HepG2 (cell line): ENCODE measurements around the gene ZDHHC9.

Experiments used
- DPF2 ChIP-seq: sonication (generic); formaldehyde crosslinking; IDR thresholded peaks from 2 replicates; pipeline ENCODE4 v1.4.0; 2020; ENCODE audit warnings: mild to moderate bottlenecking, low read depth, missing genetic modification reagents, borderline replicate concordance
- KAT2B ChIP-seq: fragments of 150-350 bp; IDR thresholded peaks from 2 replicates; pipeline ENCODE4 v1.6.1; 2014; ENCODE audit warnings: low read depth, low read length, borderline replicate concordance
- TF ChIP-seq, protein P1 (sequence below), 2 experiments: sonication (generic) in 1 of 2; formaldehyde crosslinking in 1 of 2; IDR thresholded peaks; 2 replicates each; pipeline versions ENCODE4 v1.5.1 to v1.6.1; 2011 to 2020; ENCODE audit warnings: borderline replicate concordance in 1 of 2, low read depth in 1 of 2, low read length in 1 of 2, mild to moderate bottlenecking in 1 of 2, missing genetic modification reagents in 1 of 2, moderate library complexity in 1 of 2

DNA sequence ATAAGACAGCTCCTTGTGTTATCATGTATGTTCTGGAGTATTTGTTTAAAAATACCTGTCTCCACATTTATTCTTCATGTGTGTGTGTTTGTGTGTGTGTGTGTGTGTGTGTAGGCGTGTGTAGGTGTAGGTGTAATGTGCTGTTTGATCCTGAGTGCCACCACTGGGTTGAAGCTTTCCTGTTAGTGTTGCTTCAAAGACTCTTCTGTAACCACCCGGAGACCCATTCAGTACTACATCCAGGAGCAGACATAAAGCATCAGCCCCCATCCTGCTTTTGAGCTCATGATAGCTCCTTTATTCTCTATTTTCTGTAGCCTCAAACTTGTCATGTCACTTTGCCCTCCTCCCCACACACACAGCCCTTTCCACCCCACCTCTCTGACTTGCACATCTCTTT, 3.0 kb upstream of the ZDHHC9 start:
- TF ChIP-seq, protein P1, sequence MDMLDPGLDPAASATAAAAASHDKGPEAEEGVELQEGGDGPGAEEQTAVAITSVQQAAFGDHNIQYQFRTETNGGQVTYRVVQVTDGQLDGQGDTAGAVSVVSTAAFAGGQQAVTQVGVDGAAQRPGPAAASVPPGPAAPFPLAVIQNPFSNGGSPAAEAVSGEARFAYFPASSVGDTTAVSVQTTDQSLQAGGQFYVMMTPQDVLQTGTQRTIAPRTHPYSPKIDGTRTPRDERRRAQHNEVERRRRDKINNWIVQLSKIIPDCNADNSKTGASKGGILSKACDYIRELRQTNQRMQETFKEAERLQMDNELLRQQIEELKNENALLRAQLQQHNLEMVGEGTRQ (IDR thresholded peaks at IDR 0.05; ENCODE audit: low read depth, low read length), result no peak
- TF ChIP-seq, protein P1 (CRISPR knock-in tag; IDR thresholded peaks at IDR 0.05; ENCODE audit: borderline replicate concordance), result no peak
- no peak for TF ChIP-seq DPF2 (CRISPR knock-in tag)
- TF ChIP-seq KAT2B, result no peak
